ENCODE data around the gene MIEF1. TPM values are rescaled to one million over a fixed set of nuclear protein-coding genes. Genes with fewer than 3 reads are reported as not detected.

The MIEF1 gene
- total RNA-seq, 1 donor from 2014 or later = 35.5 TPM

- Mint-ChIP-seq H3K27me3 (no peaks in the 10 kb centered on the region), H3K27ac (peak overlapping the region; percentile 18), H3K36me3 (no peaks in the 10 kb centered on the region), H3K4me3 (no peak overlapping the region), H3K9me3 (no peaks in the 10 kb centered on the region), H3K4me1 (ENCODE audit: unreplicated experiment) (peaks cover 29% of the 10 kb centered on the region)
- no peak for DNase-seq (ENCODE audit: extremely low spot score, unreplicated experiment)
- TF ChIP-seq CTCF (conservative IDR thresholded peaks at IDR 0.05) = no peak
These were observed 25.4 kb upstream of the MIEF1 start for GRCh38 chr22:39476664-39477063.

GRCh38 chr22:39477542-39477941, 24.5 kb upstream of the MIEF1 start:
- Mint-ChIP-seq H3K4me1 (ENCODE audit: unreplicated experiment) (peaks cover 21% of the 10 kb centered on the region), H3K36me3 (no peaks in the 10 kb centered on the region)

GRCh38 chr22:39478441-39478850, 23.6 kb upstream of the MIEF1 start:
- Mint-ChIP-seq H3K27ac (no peak overlapping the region), H3K4me3 (no peak overlapping the region), H3K9me3 (no peaks in the 10 kb centered on the region), H3K4me1 (ENCODE audit: unreplicated experiment) (peaks cover 12% of the 10 kb centered on the region), H3K27me3 (no peaks in the 10 kb centered on the region), H3K36me3 (no peaks in the 10 kb centered on the region)
- TF ChIP-seq CTCF (conservative IDR thresholded peaks at IDR 0.05) = no peak
- no peak for DNase-seq (ENCODE audit: extremely low spot score, unreplicated experiment)

More at GRCh38 chr22:39477542-39477941, 24.5 kb upstream of the MIEF1 start:
- Mint-ChIP-seq H3K27ac (no peak overlapping the region), H3K27me3 (no peaks in the 10 kb centered on the region), H3K4me3 (no peak overlapping the region), H3K9me3 (no peaks in the 10 kb centered on the region)
- TF ChIP-seq CTCF (conservative IDR thresholded peaks at IDR 0.05) = no peak
- no peak for DNase-seq (ENCODE audit: extremely low spot score, unreplicated experiment)

- no peak for DNase-seq (ENCODE audit: extremely low spot score, unreplicated experiment)
- Mint-ChIP-seq H3K4me1 (ENCODE audit: unreplicated experiment) (peaks cover 12% of the 10 kb centered on the region), H3K27ac (no peak overlapping the region), H3K27me3 (no peaks in the 10 kb centered on the region), H3K36me3 (no peaks in the 10 kb centered on the region), H3K9me3 (no peaks in the 10 kb centered on the region), H3K4me3 (no peak overlapping the region)
- TF ChIP-seq CTCF (conservative IDR thresholded peaks at IDR 0.05) = no peak
These were observed 22.8 kb upstream of the MIEF1 start for GRCh38 chr22:39479254-39479653.

- Mint-ChIP-seq H3K4me1 (ENCODE audit: unreplicated experiment) (peaks cover 10% of the 10 kb centered on the region), H3K27me3 (no peaks in the 10 kb centered on the region), H3K36me3 (no peaks in the 10 kb centered on the region), H3K27ac (no peak overlapping the region), H3K4me3 (no peak overlapping the region), H3K9me3 (no peaks in the 10 kb centered on the region)
- TF ChIP-seq CTCF (conservative IDR thresholded peaks at IDR 0.05) = no peak
- DNase-seq (ENCODE audit: extremely low spot score, unreplicated experiment) = no peak
These were observed 21.5 kb upstream of the MIEF1 start for GRCh38 chr22:39480557-39480956.

GRCh38 chr22:39481054-39481453, 21.0 kb upstream of the MIEF1 start:
- no peak for TF ChIP-seq CTCF (conservative IDR thresholded peaks at IDR 0.05)
- H3K4me1 Mint-ChIP-seq (ENCODE audit: unreplicated experiment) = peaks cover 5% of the 10 kb centered on the region
- H3K27ac Mint-ChIP-seq = no peak overlapping the region
- H3K9me3 Mint-ChIP-seq = no peaks in the 10 kb centered on the region
- no peak overlapping the region for H3K4me3 Mint-ChIP-seq
- no peak for DNase-seq (ENCODE audit: extremely low spot score, unreplicated experiment)
- no peaks in the 10 kb centered on the region for H3K27me3 Mint-ChIP-seq
- H3K36me3 Mint-ChIP-seq = no peaks in the 10 kb centered on the region

Data from type B pancreatic cell (in vitro differentiated cells).